Measurements from ENCODE around the gene PPP1R1C. TPM values are rescaled to one million over a fixed set of nuclear protein-coding genes. Genes with fewer than 3 reads are reported as not detected.

The PPP1R1C gene
- total RNA-seq, 4 donors from 2014 or later, result 0.78 to 2.8 TPM; not detected in 2

DNA sequence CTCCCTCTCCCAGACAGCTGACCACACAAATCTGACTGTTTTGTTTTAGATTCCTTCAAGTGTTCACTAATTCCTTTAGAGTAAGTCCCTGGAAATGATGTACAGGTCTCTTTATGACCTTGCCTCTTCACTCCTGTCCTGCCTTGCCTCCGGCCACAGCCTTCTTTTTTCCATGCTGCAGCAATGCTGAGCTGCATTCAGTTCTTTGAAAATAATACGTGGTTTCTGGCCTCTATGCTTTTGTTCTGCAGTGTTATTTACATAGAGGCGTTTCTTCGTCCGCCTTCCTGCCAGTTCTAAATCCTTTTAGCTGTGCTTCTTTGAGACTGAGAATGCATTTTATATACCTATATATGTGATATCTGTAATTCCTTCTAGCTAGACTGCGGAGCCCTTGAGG is 87.2 kb downstream of the PPP1R1C start:
- H3K4me3 ChIP-seq (replicated peaks in 1 of 3), result no peak overlapping the region
- intact Hi-C loops (cut with DNase I), result no loop called here
- DNase-seq, result no peak
- peaks cover 0 to 9% of the 10 kb centered on the region in 2 donors for H3K4me1 ChIP-seq
- H3K36me3 ChIP-seq, result no peaks in the 10 kb centered on the region
- TF ChIP-seq, protein P1, sequence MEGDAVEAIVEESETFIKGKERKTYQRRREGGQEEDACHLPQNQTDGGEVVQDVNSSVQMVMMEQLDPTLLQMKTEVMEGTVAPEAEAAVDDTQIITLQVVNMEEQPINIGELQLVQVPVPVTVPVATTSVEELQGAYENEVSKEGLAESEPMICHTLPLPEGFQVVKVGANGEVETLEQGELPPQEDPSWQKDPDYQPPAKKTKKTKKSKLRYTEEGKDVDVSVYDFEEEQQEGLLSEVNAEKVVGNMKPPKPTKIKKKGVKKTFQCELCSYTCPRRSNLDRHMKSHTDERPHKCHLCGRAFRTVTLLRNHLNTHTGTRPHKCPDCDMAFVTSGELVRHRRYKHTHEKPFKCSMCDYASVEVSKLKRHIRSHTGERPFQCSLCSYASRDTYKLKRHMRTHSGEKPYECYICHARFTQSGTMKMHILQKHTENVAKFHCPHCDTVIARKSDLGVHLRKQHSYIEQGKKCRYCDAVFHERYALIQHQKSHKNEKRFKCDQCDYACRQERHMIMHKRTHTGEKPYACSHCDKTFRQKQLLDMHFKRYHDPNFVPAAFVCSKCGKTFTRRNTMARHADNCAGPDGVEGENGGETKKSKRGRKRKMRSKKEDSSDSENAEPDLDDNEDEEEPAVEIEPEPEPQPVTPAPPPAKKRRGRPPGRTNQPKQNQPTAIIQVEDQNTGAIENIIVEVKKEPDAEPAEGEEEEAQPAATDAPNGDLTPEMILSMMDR (IDR thresholded peaks at IDR 0.05), result no peak
- TF ChIP-seq POLR2A (IDR thresholded peaks at IDR 0.05), result no peak
- 95 to 96% methylated on average over 6 of the region's 6 CpGs for WGBS, 2 donors
- no peaks in the 10 kb centered on the region for H3K27me3 ChIP-seq
- H3K9me3 ChIP-seq, result no peaks in the 10 kb centered on the region
- H3K27ac ChIP-seq, result no peak overlapping the region

GRCh38 chr2:182073613-182074012 is 88.0 kb downstream of the PPP1R1C start:
- H3K4me1 ChIP-seq, result peaks cover 0 to 9% of the 10 kb centered on the region in 2 donors
- H3K27ac ChIP-seq, result no peak overlapping the region
- 92% methylated on average over 3 of the region's 3 CpGs for WGBS, 2 donors
- no peak for DNase-seq
- intact Hi-C loops (cut with DNase I), result no loop called here
- H3K27me3 ChIP-seq, result no peaks in the 10 kb centered on the region
- no peaks in the 10 kb centered on the region for H3K36me3 ChIP-seq
- H3K4me3 ChIP-seq (replicated peaks in 1 of 3), result no peak overlapping the region
- H3K9me3 ChIP-seq, result no peaks in the 10 kb centered on the region
- TF ChIP-seq POLR2A (IDR thresholded peaks at IDR 0.05), result no peak
- TF ChIP-seq, protein P1 (IDR thresholded peaks at IDR 0.05), result no peak

DNA sequence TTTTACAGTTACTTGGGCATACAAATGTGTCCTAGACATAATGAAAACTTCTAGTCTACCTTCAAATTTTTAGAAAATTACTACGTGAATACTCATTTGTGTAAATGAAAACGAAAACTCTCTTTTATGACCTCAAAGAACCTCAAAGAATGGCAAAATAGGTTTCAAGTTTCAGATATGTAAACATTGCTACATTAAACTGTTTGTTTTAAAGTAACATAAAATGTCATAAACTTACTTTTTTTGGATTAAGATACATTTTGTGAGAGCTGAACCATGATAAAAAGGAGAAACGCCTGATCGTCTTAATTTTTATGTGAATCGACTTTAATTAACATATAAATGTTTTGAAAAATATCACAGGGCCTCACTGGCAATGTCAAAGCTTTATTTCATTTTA is 91.4 kb downstream of the PPP1R1C start:
- H3K36me3 ChIP-seq, result no peaks in the 10 kb centered on the region
- 80 to 86% methylated on average over 5 of the region's 5 CpGs for WGBS, 2 donors

GRCh38 chr2:182077448-182078142 is 91.9 kb downstream of the PPP1R1C start:
- Histone ChIP-seq H3K9me3 (no peaks in the 10 kb centered on the region), H3K27ac (no peak overlapping the region), H3K4me3 (replicated peaks in 1 of 3) (no peak overlapping the region), H3K4me1 (peaks cover 0 to 9% of the 10 kb centered on the region in 2 donors), H3K36me3 (no peaks in the 10 kb centered on the region), H3K27me3 (no peaks in the 10 kb centered on the region)
- 59 to 62% methylated on average over 11 of the region's 11 CpGs for WGBS, 2 donors
- no peak for TF ChIP-seq POLR2A (IDR thresholded peaks at IDR 0.05)
- TF ChIP-seq, protein P1 (IDR thresholded peaks at IDR 0.05), result peak; percentile 38 to 79 (median 68)
- peak; percentile 19 to 24 for DNase-seq
- intact Hi-C loops (cut with DNase I), result no loop called here

More for the DNA sequence above, 91.4 kb downstream of the PPP1R1C start:
- Histone ChIP-seq H3K4me1 (peaks cover 0 to 9% of the 10 kb centered on the region in 2 donors), H3K4me3 (replicated peaks in 1 of 3) (no peak overlapping the region), H3K9me3 (no peaks in the 10 kb centered on the region), H3K27me3 (no peaks in the 10 kb centered on the region), H3K27ac (no peak overlapping the region)
- intact Hi-C loops (cut with DNase I), result no loop called here
- TF ChIP-seq, protein P1 (IDR thresholded peaks at IDR 0.05), result no peak
- no peak for TF ChIP-seq POLR2A (IDR thresholded peaks at IDR 0.05)
- no peak for DNase-seq

DNA sequence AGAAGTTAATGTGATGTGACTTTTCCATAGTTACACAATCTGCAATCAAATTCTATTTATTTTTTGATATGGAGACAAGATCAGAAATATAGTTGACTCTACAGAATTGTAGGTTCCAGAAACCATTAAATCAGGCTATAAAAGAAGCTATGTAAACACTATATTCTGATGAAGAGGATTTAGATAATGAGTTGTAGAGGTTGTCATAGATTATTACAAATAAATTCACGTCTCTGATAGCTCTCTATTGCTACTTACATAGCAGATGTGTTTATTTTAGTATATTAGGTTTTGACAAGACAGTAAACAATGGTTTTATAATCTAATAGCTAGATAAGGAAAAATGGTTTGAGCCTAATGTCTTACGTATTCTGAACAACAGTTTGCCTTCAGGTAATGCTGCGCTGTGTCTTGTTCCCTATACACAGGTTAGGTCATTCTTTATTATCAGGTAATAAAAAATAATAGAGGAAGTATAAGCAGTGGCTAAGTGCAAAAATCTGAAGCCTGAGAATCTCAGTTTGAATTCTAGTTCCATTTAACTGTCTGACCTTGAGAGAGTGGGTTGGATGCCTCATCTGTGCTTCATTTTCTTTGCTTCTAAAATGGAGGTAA is 93.4 kb downstream of the PPP1R1C start:
- H3K9me3 ChIP-seq, result no peaks in the 10 kb centered on the region
- no peaks in the 10 kb centered on the region for H3K36me3 ChIP-seq
- intact Hi-C loops (cut with DNase I), result no loop called here
- WGBS, 2 donors, result 92 to 93% methylated on average over 3 of the region's 3 CpGs
- no peaks in the 10 kb centered on the region for H3K27me3 ChIP-seq
- TF ChIP-seq, protein P1 (IDR thresholded peaks at IDR 0.05), result no peak
- no peak for TF ChIP-seq POLR2A (IDR thresholded peaks at IDR 0.05)
- peaks cover 0 to 9% of the 10 kb centered on the region in 2 donors for H3K4me1 ChIP-seq
- DNase-seq, result no peak
- H3K27ac ChIP-seq, result no peak overlapping the region
- no peak overlapping the region for H3K4me3 ChIP-seq (replicated peaks in 1 of 3)
